22Rv1 (cell line): ENCODE results near the gene NSUN5.

Experiments used
- ZFX ChIP-seq: fragments of 450-650 bp; IDR thresholded peaks from 2 replicates; pipeline ENCODE4 v1.6.1; 2017; ENCODE audit warnings: antibody characterized with exemption, borderline replicate concordance
- TF ChIP-seq, protein P1 (sequence below): fragments of 450-650 bp; IDR thresholded peaks from 2 replicates; pipeline ENCODE4 v1.5.1; 2017; ENCODE audit warnings: mild to moderate bottlenecking

- TF ChIP-seq, protein P1, sequence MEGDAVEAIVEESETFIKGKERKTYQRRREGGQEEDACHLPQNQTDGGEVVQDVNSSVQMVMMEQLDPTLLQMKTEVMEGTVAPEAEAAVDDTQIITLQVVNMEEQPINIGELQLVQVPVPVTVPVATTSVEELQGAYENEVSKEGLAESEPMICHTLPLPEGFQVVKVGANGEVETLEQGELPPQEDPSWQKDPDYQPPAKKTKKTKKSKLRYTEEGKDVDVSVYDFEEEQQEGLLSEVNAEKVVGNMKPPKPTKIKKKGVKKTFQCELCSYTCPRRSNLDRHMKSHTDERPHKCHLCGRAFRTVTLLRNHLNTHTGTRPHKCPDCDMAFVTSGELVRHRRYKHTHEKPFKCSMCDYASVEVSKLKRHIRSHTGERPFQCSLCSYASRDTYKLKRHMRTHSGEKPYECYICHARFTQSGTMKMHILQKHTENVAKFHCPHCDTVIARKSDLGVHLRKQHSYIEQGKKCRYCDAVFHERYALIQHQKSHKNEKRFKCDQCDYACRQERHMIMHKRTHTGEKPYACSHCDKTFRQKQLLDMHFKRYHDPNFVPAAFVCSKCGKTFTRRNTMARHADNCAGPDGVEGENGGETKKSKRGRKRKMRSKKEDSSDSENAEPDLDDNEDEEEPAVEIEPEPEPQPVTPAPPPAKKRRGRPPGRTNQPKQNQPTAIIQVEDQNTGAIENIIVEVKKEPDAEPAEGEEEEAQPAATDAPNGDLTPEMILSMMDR: no peak
- no peak for TF ChIP-seq ZFX
Measured at GRCh38 chr7:73345951-73346350, 37.3 kb upstream of the NSUN5 start.
